Measurements from ENCODE around the gene EEF1AKMT4.

DNA sequence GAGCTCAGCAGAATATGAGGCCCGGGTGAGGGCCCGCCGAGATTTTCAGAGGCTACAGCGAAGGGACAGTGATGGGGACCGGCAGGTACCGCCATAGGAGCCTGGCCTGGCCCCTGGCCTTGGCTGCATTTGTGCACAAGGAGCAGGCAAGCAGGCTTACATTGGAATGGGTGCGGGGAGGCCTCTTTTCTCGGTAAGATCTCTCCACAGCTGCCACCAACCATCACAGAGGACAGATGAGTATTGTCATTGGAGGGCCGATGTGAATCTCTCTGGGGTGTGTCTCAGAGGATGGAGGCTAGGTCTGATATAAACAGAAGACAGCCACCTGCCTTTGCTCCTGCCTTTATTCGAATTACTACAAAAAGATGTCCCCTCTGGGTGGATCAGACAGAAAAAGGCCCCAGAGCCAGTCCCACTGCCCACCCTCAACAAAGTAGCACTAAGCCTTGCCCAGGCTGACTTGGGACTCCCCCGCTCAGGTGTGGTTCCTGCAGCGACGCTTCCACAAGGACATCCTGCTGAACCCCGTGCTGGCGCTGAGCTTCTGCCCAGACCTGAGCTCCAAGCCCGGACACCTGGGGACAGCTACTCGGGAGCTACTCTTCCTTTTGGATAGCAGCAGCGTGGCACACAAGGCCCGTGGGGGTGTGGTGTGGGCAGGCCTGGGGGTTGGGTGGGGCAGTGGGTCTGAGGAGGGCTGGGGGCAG lies 14.6 kb upstream of the EEF1AKMT4 start:
- TF ChIP-seq CTCF (IDR thresholded peaks at IDR 0.05 in 4 of 5, conservative IDR thresholded peaks at IDR 0.05 in 1 of 5) (no peak), POLR2A (IDR thresholded peaks at IDR 0.05) (no peak)

Measured in gastrocnemius medialis (tissue), 4 donors.